ENCODE measurements around the gene MRTO4. TPM values are rescaled to one million over a fixed set of nuclear protein-coding genes. Genes with fewer than 3 reads are reported as not detected.

MRTO4 gene
- total and polyA plus RNA-seq, 2 of the 13 experiments (the other 11 are each of a cell fraction or from before 2014, with no cell fraction given), result 28.1 to 59.2 TPM

GRCh38 chr1:19222979-19223824, 28.4 kb upstream of the MRTO4 start (continued):
- TF ChIP-seq ATF2 (CRISPR knock-in tag; IDR thresholded peaks at IDR 0.05), result peak; percentile 76
- no peak for TF ChIP-seq PCBP2 (optimal IDR thresholded peaks at IDR 0.05; ENCODE audit: low read depth, low read length, poor library complexity, severe bottlenecking)
- 0 out of 2 replicates have a peak, but pooled peaks have one; percentile 38 for TF ChIP-seq ESRRA (CRISPR knock-in tag; IDR thresholded peaks at IDR 0.05; ENCODE audit: low read depth)
- no peak for TF ChIP-seq ZNF451 (CRISPR knock-in tag; IDR thresholded peaks at IDR 0.05)
- no peak for TF ChIP-seq TRIM22 (IDR thresholded peaks at IDR 0.05)
- TF ChIP-seq SCMH1 (CRISPR knock-in tag; IDR thresholded peaks at IDR 0.05; ENCODE audit: borderline replicate concordance), result no peak
- no peak for TF ChIP-seq HNRNPLL (IDR thresholded peaks at IDR 0.05; ENCODE audit: low read depth, low read length, poor library complexity, severe bottlenecking)
- TF ChIP-seq IKZF5 (CRISPR knock-in tag; IDR thresholded peaks at IDR 0.05), result no peak
- TF ChIP-seq BRCA1 (CRISPR knock-in tag; IDR thresholded peaks at IDR 0.05), result 0 out of 2 replicates have a peak, but pooled peaks have one; percentile 66
- TF ChIP-seq ZNF710 (CRISPR knock-in tag; IDR thresholded peaks at IDR 0.05; ENCODE audit: borderline replicate concordance), result no peak
- no peak for TF ChIP-seq GPN1 (CRISPR knock-in tag; IDR thresholded peaks at IDR 0.05; ENCODE audit: borderline replicate concordance)
- TF ChIP-seq GRHL1 (CRISPR knock-in tag; conservative IDR thresholded peaks at IDR 0.05), result no peak
- peak; percentile 49; the same call in 1 of the 2 replicates for TF ChIP-seq KAT8 (CRISPR knock-in tag; IDR thresholded peaks at IDR 0.05)
- no peak for TF ChIP-seq SNAPC5 (CRISPR knock-in tag; IDR thresholded peaks at IDR 0.05; ENCODE audit: borderline replicate concordance)
- no peak for TF ChIP-seq ZUFSP (CRISPR knock-in tag; IDR thresholded peaks at IDR 0.05; ENCODE audit: borderline replicate concordance)
- TF ChIP-seq ZNF460 (CRISPR knock-in tag; IDR thresholded peaks at IDR 0.05; ENCODE audit: borderline replicate concordance), result no peak
- no peak for TF ChIP-seq SMC3 (IDR thresholded peaks at IDR 0.05; ENCODE audit: low read length)
